ENCODE measurements around the gene IL18BP.

The IL18BP gene

GRCh38 chr11:72013765-72014711 is 15.3 kb downstream of the IL18BP start:
- DNase-seq, result no peak

- no peak for DNase-seq
These were observed 16.1 kb downstream of the IL18BP start for GRCh38 chr11:72014761-72015320.

DNA sequence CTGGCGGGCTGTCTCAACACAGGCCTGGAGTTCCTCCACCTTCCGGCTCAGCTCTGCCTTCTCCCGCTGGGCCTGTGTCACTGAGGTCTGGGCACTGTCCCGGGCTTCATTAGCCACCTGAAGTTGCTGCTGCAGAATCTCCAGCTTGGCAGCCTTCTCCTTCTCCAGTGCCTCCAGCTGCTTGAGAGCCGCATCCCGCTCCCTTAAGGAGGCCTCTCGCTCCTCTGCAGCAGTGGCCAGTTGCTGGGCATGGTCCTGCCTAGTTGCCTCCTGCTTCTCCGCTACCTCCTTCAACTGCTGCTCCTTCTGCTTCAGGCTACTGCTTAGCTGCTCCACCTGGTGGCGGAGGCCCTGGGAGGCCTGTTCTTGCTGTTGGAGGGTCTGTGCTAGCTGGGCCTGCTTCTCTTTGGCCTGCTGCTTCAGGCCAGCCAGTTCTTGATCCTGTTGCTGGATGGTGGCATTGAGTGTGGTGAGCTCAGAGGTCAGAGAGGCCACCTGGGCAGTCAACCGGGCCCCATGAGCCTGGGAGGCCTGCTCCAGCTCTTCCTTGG is 16.9 kb downstream of the IL18BP start:
- DNase-seq, result peak in 1 of 2 experiments; percentile 23

- no peak for DNase-seq
These were observed 19.5 kb downstream of the IL18BP start for GRCh38 chr11:72018171-72018570.

DNA sequence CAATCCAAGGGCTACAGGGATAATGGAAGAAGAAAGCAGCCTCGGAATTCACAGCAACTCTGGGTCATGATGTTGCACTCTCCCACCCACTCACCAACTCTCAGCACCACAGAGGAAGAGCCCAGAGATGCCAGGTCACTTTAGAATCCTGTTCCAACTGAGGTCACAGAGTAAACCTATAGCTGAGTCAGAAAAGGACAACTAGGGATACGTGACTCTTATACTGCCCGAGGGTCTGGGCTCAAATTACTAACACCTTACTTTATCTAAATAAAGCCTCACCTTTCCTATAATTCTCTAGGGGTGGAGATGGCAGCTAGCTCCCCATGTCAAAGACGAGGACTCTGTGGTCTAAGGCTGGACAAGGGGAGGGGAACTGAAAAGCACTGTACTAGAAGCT is 24.6 kb downstream of the IL18BP start:
- no peak for DNase-seq

- no peak for DNase-seq
These were observed 25.5 kb downstream of the IL18BP start for GRCh38 chr11:72024069-72024754.

DNA sequence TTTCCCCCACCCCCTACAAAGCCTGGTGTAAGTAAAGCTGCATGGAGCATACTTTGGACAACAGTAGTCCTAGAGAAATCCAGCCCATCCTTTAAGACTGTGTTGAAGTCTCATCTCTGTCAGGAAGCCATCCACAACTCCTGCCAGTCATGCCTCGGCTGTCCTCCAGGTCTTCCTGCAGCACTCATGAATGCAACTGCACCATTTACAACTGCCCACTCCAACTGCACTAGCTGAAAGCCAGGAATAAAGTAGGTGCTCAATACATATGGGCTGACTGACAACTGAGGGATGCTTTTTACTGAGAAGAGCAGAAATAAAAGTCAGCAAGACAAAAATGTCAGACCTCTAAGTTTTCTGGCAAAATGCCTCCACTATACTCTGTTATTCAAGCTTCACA is 27.4 kb downstream of the IL18BP start:
- no peak for DNase-seq

GRCh38 chr11:72030472-72031045 is 31.9 kb downstream of the IL18BP start:
- no peak for DNase-seq

GRCh38 chr11:72036687-72037086 is 38.0 kb downstream of the IL18BP start:
- peak; percentile 12 to 22 for DNase-seq

- DNase-seq, result peak; percentile 69 to 80
These were observed 39.0 kb downstream of the IL18BP start for GRCh38 chr11:72037554-72038311.

- no peak for DNase-seq
These were observed 39.8 kb downstream of the IL18BP start for GRCh38 chr11:72038491-72038890.

GRCh38 chr11:72039031-72039855 is 40.5 kb downstream of the IL18BP start:
- no peak for DNase-seq

DNA sequence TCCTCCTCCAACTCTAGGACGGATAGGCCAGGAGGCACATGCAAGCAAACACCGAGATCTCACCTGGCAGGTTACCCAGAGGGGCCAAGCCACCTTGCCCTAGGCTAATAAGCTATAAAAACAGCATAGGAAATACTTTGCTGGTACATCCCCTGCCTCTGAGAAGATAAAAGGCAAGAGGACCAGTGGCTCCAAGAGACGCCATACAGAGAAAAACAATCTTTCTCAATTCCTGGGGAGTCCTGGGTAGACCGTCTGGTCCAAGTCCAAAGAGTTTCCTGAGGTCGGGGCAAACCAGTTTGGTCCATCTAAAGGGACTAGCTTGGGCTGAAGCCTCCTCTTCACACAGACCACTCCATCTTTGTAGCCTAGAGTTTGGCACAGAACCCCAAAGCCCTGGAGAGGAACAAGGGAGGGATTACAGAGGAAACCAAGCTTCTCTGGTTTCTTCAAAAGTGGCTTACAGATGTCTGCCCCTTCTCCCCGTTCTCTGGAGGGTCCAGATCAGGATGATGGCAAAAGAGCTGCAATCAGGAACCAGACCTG is 41.2 kb downstream of the IL18BP start:
- peak in 1 of 2 experiments; percentile 5 for DNase-seq

DNA sequence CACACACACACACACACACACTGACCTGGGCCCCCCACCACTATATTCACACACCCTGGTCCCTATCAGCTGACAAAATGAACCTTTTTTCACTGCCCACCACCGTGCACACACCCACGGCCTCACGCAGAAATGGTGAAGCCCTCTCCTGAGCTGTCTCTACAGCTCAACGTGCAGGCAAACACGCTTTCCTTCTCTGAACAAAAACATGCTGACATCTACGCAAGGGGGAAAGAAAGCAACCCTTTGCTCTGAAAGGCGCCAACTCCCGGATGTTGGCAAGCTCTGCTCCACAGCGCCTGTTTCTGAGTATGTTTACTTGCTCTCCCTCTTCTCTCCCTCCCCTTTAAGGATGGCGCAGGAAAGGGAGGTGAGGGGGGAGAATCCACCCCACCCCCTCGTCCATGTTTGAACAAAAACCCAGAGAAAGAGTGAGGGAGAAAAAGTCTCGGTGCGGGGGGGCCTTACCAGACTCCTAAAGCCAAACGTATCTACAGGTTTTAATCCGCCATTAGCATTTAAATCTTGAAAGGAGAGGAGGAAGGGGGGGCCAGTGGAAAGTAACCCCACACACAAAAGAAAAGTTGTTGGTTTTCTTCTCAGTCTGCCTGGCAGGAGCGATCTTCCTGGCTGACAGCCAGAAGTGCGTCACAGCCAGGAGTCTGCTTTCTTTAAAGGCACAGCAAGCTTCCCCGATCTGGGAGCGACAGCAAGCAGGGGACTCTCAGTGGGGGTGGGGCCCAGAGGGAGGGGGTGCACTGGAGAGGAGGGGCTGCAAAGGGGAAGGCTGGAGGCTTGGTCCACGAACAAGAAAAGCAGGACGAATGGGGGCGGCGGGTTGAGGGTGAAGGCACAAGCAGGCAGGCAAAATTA is 42.0 kb downstream of the IL18BP start:
- DNase-seq, result peak; percentile 57 to 80

GRCh38 chr11:72041364-72042063 is 42.8 kb downstream of the IL18BP start:
- DNase-seq, result peak; percentile 70 to 83

GRCh38 chr11:72042064-72042745 is 43.5 kb downstream of the IL18BP start:
- DNase-seq, result no peak

GRCh38 chr11:72045849-72046248 is 47.1 kb downstream of the IL18BP start:
- no peak for DNase-seq

DNA sequence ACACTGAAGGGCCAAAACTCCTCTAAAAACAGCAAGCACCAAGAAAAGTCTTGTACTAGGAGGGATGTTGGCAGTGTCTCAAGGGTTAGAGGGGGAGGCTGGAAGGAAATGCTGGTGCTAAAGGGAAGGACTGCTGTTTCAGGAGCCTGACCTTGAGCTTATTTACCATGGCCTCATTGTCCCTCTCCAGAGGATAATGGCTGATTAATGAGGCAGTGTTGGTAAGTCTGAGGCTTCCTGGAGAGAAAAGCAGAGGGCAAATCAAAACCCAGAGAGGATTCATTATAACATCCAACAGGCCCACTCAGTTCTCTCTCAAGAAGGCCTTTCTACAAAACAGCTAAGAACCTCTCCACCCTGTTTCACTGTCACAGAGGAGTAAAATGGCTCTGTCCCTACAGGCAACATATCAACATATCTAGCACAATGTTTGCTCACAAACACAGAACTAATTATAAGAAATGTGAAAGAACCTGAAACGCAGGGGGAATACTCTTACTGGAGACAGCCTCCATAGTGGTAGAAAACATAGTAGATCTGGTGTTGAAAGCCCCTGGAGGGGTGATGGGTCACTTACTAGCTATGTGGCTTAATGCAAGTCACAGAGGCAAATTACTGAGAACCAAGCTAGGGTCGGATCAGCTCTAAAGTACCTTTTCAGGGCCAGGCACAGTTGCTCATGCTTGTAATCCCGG is 50.2 kb downstream of the IL18BP start:
- no peak for DNase-seq
